Activated naive CD4-positive, alpha-beta T cell treated with anti-CD3 and anti-CD28 coated beads, Interleukin-2, amount 50 U/mL, for 24 hours (primary cell): ENCODE results near the gene NXPH4.

Experiments used
- H3K27ac Mint-ChIP-seq: one replicate; pipeline ENCODE4 v1.8.0; 2021; ENCODE audit warnings: mild to moderate bottlenecking, mixed read lengths
- H3K27me3 Mint-ChIP-seq: one replicate; pipeline ENCODE4 v1.8.0; 2021; ENCODE audit warnings: mixed read lengths
- H3K36me3 Mint-ChIP-seq: one replicate; pipeline ENCODE4 v1.8.0; 2021; ENCODE audit warnings: mixed read lengths
- H3K4me1 Mint-ChIP-seq: one replicate; pipeline ENCODE4 v1.8.0; 2021; ENCODE audit warnings: mixed read lengths
- H3K4me3 Mint-ChIP-seq: one replicate; pipeline ENCODE4 v1.8.0; 2021; ENCODE audit warnings: mild to moderate bottlenecking, mixed read lengths
- H3K9me3 Mint-ChIP-seq: one replicate; pipeline ENCODE4 v1.8.0; 2021; ENCODE audit warnings: mixed read lengths

NXPH4 gene

DNA sequence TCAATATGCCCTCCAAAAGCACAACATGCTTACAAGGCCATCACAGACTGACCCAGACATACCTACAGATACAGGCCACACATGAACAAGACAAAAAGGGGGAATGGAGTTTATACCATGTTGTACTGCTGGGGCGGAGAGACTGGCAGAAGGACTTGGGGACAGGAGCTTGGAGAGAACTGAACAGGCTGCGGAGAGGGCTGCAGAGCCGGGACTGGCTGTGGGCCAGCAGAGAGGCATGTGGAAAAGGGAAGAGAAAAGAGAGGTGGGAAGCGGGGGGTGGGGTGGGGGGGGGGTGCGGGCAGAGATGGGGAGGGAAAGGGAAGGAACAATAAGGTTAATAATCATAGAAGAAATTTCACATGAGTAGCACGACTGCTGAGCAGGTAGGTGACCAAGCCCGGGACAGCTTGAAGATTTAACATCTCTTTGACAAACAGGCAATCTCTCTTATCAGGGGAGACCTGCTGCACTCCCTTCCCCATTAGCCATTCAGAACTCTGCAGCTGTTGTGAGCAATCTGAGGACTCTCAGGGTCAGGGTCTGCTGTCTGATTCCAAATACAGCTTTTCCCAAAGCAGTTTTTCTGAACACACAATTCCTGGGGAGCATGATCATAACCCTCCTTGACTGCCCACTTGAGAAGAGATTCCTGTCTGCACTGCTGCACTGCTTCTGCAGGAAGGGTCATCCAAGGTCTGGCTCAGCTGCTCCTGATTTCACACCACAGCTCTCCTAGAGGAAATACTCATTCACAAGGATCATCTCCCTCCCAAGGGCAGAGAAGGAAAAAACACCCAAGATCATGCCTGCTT lies 56.0 kb downstream of the NXPH4 start:
- Mint-ChIP-seq H3K4me1 (peaks cover 11% of the 10 kb centered on the region), H3K27me3 (no peaks in the 10 kb centered on the region), H3K36me3 (peaks cover 12% of the 10 kb centered on the region)

GRCh38 chr12:57273516-57273915 lies 56.9 kb downstream of the NXPH4 start:
- no peaks in the 10 kb centered on the region for H3K27me3 Mint-ChIP-seq
- H3K27ac Mint-ChIP-seq, result no peak overlapping the region
- peaks cover 8% of the 10 kb centered on the region for H3K4me1 Mint-ChIP-seq
- no peak overlapping the region for H3K4me3 Mint-ChIP-seq
- peaks cover 19% of the 10 kb centered on the region for H3K36me3 Mint-ChIP-seq
- H3K9me3 Mint-ChIP-seq, result no peaks in the 10 kb centered on the region

More for the DNA sequence above, 56.0 kb downstream of the NXPH4 start:
- H3K9me3 Mint-ChIP-seq, result no peaks in the 10 kb centered on the region
- no peak overlapping the region for H3K4me3 Mint-ChIP-seq
- H3K27ac Mint-ChIP-seq, result no peak overlapping the region
